GM18502 (cell line): ENCODE measurements around the gene LRRN2.
"Not testable (repeated sequence)": the region's sequence is repeated elsewhere in the genome, so short reads cannot be mapped to it uniquely, and the experiment has no call there.

ENCODE experiments used
- ATAC-seq: cut with Tn5 transposase; IDR thresholded peaks from one replicate; pipeline ENCODE4 v1.9.1; 2021; ENCODE audit warnings: mild to moderate bottlenecking; ENCODE audit not compliant: unreplicated experiment, poor library complexity

The LRRN2 gene

DNA sequence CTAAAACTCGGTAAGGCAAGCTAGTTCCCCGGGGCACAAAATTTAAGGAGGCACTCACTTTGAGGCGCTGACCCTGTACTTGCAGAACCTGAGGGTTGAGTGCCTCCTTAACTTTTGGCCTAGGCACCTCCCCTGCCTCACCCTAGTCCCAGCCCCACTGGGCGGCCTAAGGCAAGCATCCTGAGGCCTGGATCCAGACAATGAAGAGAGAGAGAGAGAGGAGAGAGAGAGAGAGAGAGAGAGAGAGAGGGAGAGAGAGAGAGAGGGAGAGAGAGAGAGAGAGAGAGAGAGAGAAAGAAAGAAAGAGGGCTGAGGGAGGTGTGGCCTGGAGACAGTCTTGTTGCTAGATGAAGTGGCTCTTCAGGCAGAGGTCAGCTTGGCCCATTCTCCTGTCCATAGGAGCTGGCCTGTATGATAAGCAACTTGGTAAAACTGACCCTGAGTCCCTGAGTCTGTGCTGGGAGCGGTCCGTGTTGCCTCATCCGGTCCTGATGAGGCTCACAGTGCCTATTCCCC lies 7.4 kb upstream of the LRRN2 start:
- ATAC-seq, result no peak

- ATAC-seq, result no peak
These were observed 6.8 kb upstream of the LRRN2 start for GRCh38 chr1:204692325-204692840.

GRCh38 chr1:204691328-204691730 lies 5.8 kb upstream of the LRRN2 start:
- ATAC-seq, result not testable (repeated sequence)

DNA sequence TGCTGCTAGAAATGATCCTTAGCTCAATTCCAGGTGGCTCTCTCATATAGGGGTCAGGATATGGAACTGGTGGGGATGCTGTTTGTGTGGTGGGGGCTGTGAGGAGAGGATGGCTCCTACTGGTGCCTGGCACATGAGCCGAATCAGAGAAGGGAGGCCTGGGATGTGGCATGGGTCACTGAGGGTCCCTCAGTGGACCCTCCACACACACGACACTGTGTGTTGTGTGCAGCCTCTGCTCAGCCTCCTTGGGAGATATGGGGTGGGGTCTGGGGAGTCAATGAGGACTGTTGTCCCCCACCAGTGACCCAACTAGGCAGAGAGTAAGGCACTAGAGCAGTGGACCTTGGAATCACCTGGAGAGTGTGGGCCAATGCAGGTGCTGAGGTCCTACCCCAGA lies 3.2 kb upstream of the LRRN2 start:
- ATAC-seq, result no peak

DNA sequence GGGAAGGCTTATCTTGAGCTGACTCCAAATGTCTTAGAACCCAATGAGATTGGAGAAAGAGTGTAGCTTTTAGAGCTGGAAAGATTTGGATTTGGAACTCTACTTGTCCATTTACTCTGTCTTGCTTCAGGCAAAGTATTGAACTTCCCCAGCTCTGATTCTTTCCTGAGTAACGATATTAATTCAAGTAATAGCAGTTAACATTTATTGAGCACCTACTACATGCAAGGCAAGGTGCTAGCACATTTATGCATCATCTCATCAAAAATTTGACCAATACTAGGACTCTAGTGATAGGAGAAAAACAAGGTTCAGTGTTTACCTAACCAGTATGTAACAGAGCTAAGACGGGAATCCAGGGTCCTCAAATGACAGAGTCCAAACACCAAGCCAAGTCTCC lies 2.5 kb upstream of the LRRN2 start:
- ATAC-seq, result no peak

DNA sequence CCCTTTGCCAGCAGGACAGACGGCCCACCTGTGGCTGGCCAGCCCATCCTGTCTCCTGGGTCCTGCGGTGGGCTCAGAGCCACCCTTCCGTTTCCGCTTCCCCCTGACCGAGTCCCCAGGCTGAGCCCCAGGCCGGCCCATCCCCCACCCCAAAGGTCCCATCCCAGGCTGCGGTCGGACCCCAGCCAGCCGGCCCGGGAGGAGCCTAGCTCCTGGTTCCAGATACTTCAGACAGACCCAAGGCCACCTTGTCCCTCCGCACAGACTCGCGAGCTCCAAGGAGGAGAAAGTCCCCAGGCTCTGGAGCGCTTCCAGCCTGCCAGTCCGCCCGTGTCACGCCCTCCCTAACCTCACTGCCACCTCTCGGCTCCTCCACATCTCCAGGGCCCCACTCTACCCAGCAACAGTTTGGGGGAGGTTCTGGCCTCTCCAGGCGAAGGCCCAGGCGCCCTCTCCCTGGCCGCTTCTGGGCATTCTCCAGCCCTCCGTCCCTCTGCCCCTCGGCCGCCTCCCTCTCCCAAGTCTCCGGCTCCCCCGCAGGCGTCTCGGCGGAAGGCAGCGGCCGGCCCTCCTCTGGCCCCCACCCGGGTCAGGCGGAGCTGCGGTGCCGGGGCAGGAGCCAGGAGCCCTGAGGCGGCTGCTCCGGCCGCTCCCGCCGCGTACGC lies 835 bp downstream of the LRRN2 start:
- ATAC-seq, result no peak

DNA sequence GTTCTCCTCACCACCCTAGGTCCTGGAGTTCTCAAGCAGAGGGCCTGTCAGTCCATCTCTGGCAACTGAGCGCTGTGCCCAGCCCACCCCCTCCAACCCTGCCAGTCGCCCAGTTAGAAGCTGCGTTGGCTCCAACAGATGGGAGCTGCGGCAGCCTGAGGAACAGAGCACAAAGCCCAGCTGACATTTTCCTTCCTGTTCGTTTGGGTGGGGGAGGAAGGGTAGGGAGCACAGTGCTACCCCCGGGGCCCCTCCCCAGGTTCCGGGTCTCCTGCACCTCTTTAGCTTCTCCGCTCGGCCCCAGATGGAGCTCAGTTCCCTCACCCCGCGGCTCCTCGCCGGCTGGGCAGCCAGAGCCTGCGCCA lies 1.4 kb downstream of the LRRN2 start:
- ATAC-seq, result no peak

GRCh38 chr1:204683284-204684205 lies 2.0 kb downstream of the LRRN2 start:
- ATAC-seq, result no peak

DNA sequence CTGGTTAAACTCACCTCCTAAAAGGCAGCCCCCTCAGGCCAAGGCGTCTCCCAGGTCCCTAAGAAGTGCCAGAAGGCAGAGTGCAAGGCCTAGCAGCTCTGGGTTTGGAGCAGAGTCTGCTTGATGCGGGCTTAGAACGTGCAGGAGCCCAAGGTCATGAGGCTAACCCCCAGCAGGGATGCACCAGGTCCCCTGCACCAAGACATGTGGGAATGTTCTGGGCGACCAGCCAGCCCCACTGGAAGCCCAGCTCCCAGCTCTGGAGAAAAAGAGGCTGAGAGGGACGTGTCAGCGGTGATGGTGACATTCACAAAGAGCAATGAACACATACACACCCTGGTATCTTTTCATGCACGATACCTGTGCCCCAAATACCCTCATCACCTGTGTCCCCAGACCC lies 5.1 kb downstream of the LRRN2 start:
- ATAC-seq, result no peak

DNA sequence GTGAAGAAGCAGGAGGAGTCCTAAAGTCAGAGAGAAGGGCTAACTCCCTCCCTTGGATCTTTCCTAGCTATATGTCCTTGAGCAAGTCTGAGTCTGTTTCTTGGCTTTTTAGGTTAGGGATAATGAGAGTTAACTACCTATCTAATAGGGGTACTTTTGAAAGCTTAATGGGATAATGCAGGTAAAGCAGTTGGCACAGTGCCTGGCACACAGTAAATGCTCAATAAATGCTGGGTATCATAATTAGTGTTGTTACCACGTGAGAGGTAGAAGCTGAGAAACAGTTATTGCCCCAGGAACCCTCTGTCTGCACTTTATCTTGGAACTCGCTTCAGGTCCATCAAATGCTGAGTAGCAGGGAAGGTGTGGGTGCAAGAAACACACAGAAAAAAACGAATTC lies 5.5 kb downstream of the LRRN2 start:
- no peak for ATAC-seq

DNA sequence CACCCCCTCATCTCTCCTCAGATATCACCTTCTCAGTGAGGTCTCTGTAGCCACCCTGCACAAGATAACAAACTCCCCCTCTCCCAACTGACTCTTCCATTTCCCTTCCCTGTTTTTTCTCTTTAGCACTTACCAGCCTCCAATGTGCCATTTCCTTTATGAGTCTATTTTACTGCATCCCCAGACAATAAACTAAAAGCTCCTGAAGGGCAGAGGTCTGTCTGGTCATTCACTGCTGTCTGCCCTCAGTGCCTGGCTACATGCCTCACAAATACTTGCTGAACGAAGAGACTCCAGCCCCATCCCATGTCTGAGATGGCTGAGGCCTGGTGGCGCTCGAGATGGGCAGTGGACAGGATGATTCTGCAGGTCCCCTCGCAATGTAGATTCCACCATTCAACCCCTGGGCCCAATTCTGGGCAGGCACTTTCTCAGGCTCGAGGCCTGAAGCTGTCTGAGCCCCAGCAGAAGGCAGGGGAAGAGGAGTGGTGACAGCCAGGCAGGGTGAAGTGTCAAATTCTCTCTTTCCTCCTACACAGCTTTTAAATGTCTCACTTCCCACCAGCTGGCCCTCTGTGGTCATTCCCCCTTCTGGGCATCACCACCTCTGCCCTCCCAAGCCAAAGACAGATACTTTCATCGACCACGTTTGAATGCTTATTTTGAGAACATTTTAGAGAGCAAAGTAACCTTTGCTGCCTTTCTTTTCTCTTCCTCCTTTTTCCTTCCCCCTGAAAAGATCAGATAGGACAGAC lies 6.6 kb downstream of the LRRN2 start:
- ATAC-seq, result no peak

DNA sequence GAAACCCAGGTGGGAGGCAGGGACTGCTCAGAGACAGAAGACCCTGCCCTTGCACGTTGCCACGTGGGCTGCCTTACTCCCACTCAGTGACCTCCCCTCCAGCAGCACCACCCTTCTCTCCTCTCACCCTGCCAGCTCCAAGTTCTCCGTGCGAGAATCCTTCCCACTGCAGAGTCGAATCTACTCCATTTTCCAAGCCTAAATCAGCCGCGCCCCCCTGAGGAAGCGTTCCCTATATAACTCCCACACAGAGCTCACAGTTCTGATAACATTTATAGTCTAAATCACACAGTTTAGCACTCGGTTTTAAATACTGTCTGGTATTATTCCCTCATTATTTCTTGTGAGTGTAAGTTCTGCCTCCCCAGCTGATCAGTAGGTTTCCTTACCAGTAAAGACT lies 7.7 kb downstream of the LRRN2 start:
- ATAC-seq, result no peak

DNA sequence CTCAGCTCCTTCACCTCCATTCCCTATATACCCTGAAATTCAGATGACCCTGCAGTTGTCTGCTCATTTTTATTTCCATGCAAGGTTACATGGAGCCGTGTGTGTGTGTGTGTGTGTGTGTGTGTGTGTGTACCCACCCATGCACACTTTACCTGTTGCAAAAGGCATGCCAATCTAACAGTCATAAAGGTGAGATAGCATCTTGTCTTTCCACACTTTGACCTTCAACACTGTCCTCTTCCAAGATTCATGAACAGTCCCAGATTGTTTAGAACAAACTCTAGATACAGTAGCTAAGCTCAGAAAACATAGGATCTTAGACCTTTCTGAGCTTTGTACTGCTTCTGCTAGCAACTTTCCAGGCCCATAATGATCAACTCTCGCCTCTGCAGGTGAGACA lies 9.5 kb downstream of the LRRN2 start:
- no peak for ATAC-seq

GRCh38 chr1:204673909-204674649 lies 11.5 kb downstream of the LRRN2 start:
- ATAC-seq, result no peak

DNA sequence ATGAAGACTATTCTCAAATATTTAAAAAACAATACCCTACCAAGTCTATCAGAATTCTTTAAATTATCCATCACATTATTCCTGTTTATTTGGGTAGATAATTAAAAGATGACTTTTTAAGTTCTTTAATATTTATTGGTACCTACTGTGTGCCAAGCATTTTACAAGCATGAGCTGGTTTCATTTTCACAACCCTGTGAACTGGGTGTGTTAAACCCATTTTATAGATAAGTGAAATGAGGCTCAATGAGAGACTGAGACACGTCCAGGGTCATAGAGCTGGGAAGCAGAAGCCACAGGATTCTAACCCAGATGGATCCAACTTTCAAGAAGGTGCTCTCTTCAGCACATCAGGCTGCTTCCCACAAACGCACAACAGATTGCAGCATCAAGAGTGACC lies 12.3 kb downstream of the LRRN2 start:
- ATAC-seq, result no peak

DNA sequence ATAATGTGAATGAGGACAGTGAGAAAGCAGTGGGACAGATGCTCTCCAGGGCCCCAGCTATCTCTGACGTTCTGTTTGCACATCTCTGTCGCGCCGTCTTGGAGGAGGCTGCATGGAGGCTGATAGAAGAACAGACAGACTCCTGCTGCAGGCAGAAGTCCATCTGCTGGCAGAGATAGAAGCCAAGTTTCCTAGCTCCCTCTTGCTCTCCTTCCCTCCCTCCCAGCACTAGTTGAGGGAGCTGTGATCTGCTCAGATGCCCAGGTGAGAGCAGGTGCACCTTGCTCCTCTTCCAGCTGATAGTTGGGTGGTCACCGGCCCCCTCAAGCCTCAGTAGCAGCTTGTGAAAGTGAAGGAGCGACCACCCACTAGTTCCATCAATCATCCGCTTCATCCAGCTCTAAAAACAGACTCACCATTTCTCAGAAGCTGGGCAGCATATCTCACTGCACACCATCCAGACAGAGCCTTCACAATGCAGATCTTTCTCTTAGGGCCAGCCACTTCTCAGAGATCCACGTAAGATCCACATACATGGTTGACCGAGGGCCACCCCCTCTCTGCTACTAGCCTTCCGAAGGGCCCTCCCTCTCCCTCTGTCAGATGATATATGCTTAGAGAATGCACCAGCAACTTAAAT lies 12.9 kb downstream of the LRRN2 start:
- no peak for ATAC-seq

DNA sequence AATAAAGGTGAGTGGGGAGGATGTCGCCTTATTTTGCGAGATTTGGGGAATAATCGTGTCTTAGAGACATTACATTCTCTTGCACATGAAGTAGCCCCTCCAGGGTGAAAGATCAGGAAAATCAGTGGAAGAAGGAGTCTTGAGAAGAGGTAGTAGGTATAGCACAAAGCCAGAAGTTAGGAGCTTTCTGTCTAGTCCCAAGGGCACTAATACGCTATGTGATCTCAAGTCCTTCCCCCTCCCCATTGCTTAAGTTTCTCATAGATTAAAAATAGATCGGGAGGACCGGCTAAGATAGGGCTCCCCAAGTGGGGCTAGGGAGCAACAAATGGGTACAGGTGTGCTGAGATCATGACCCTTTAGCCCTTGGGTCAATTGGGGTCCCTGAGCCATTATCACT lies 13.5 kb downstream of the LRRN2 start:
- no peak for ATAC-seq

DNA sequence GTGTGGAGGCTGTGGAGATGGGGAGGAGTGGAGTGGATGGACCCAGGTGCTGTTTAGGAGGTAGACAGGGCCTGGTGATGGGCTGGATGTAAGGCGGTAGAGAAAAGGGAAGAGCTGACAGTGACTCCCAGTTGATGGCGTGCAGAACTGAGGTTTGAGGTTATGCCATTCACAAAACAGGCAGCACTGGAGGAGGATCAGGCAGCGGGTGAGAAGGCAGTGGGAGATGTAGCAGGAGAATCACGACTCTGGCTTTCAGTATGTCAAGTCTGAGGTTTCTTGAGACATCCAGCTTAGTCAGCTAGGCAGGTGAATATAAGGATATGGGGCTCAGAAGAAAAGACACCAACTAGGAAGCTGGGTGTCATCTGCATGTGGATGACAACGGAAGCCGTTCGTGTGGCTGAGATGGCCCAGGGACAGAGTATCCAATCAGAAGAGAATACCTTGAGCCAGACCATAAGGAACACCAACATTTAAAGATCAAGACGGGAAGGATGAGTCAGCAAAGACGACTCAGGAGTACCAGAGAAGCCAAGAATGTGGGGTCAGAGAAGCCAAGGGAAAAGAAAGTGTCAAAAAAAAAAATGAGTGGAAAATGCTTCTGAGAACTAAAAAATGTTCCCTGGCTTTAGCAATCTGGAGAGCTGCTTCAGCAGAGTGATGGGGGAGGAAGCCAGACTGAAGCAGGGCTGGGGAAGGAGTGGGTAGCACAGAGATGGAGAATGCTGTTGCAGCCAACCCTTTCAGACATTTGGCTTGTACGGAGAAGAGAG lies 15.2 kb downstream of the LRRN2 start:
- no peak for ATAC-seq

- no peak for ATAC-seq
These were observed 16.0 kb downstream of the LRRN2 start for GRCh38 chr1:204669579-204669978.
